DLD1 (cell line): ENCODE measurements around the gene IRF9.

Source experiments
- in situ Hi-C: cut with HindIII; loops from 2 replicates; pipeline ENCODE4 v1.10.0; 2017; ENCODE audit warnings: low sequenced_read_pairs

IRF9 gene

DNA sequence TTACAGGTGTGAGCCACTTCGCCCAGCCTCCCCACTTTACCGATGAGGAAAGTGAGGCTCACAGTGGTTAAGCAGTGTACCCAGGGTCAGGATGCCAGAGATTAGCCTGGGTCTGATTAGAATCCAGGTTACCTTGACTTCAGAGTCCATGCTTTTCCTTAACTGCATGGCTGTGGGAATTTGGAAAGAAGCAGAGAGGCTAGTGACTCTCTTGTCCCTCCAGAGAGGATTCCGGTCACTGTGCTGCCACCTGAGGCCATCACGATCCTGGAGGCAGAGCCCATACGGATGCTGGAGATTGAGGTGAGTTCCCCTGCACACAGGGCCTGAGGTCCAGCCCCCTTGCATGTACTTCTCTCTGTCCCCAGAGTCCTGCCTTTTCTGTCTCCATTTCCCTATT lies 15.5 kb downstream of the IRF9 start:
- in situ Hi-C loops = no loop called here

DNA sequence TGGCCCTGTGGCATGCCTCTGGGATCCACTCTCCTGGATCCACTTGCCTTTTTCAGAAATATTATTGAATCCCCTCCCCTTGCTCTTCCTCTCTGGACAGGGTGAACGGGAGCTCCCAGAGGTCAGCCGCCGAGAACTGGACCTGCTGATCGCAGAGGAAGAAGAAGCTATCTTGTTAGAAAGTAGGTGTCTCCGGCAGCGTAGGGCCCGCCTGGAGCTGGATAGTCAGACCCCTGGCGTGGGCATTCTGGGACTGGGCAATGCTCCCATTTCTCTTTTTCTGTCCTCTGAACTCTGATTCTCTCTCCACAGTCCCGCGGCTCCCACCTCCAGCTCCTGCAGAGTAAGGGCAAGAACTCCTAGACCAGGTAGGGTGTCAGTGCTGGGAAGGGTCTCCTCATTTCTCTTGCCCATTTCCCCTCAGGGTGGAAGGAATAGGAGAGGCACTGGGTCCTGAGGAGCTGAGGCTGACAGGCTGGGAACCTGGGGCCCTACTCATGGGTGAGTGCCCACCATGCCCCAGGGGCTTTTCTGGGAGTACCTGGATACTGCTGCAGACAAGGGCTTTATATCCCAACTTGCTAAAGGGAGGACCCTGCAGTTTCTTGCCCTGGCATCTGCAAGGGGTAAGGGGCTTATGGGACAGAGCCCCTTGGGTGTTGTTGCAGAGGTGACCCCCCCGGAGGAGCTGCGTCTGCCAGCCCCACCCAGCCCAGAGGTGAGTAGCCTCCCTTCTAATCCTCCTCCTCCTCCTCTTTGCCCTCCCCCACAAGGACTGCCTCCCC lies 16.2 kb downstream of the IRF9 start:
- in situ Hi-C loops = no loop called here

GRCh38 chr14:24177891-24178290 lies 16.8 kb downstream of the IRF9 start:
- in situ Hi-C loops = no loop called here

GRCh38 chr14:24178399-24179178 lies 17.5 kb downstream of the IRF9 start:
- in situ Hi-C loops = no loop called here

- in situ Hi-C loops = no loop called here
Measured at GRCh38 chr14:24179294-24179960, 18.4 kb downstream of the IRF9 start.

- in situ Hi-C loops = no loop called here
Measured at GRCh38 chr14:24179961-24180796, 19.1 kb downstream of the IRF9 start.

- in situ Hi-C loops = no loop called here
Measured at GRCh38 chr14:24181371-24182077, 20.5 kb downstream of the IRF9 start.

DNA sequence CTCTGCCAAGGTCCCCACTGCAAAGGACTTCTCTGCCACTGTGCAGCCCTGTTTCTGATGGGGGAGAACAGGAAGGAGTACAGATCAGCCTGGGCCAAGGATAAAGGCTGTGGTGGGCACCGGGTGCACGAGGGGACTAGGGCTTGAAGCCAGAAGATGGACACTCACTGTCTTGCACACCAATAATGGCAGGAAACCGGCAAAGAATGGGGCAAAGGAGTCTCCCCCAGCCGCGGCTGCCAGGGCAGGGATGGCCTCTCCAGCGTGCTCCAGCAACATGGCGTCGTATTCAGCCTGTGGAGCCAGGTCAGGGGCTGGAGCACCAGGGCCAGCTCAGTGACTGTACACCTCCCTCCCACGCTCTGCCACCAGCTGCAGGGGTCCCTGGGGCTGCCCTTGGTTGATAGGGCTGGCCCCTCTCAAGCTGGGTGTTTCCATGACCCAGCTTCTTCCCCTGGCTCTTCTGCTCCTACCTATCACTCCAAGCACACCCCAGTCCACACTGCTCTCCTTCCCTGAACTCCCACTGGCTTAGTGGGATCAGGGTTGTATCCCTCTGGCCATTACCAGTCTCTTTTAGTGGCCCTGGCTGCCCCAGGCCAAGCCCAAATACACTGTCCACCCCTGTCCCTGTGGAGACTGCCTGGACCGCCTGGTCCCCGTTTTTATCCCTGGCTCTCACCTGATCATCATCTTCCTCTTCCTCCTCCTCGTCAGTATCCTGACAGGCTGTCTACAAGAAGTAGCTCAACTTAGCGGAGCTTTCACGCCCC lies 21.2 kb downstream of the IRF9 start:
- in situ Hi-C loops = no loop called here

DNA sequence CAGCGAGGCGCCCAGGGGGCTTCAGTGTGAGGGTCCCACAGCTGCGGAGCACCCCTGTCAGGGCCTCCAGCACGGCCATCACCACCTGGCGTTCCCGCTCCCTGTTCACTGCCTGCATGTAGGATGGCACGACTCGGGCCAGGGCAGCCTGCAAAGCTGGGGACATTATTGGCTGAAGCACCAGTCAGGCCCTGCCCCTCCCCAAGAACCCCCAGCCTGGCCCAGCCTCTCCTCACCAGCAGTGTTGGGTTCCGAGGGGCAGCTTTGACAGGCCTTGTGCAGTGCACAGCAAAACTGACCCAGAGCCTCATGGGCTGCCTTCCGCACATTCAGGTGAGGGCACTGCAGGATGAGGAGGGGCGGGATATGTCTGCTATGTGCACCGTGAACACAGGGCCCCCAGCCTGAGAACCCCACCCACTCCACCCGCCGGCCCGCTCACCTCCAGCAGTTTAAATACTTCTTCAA lies 22.0 kb downstream of the IRF9 start:
- in situ Hi-C loops = no loop called here

DNA sequence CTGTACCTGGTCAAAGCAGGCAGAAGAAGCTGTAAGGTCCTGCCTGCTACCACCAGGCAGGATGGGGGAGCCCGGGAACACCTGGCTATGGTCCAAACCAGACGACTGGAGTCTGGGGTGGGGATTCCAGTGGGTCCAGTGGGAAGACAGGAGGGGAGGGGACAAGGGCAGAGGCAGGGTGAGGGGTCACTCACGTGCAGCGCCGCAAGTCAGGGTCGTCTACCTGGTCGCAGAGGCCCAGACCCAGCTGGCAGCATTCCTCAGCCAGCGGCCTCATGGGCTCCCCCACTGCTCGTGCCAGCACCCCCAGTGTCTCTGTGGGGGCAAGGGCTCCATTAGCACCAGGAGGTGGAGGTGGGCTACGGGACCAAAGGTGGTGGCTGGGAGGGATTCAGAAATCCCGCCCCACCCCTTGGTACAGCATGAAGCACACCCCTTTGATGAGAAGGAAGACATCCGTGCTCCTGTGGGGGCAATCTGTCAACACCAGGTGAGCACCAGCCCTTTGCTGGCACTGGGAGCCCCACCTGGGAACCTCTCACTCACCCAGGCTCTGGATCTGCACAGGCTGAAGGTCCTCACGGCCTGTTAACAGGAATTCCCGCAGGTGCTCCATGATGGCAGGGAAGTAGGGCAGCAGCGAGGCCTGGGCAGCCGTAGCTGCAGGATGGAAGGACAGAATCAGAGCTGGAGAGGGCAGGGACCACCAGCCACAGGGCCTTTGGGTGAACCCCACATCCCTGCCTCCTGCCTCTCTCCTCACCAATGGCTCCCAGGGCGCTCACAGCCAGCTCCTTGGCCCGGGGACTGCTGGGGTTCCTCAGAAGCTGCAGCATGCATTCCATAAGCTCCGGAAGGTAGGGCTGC lies 23.3 kb downstream of the IRF9 start:
- in situ Hi-C loops = no loop called here

DNA sequence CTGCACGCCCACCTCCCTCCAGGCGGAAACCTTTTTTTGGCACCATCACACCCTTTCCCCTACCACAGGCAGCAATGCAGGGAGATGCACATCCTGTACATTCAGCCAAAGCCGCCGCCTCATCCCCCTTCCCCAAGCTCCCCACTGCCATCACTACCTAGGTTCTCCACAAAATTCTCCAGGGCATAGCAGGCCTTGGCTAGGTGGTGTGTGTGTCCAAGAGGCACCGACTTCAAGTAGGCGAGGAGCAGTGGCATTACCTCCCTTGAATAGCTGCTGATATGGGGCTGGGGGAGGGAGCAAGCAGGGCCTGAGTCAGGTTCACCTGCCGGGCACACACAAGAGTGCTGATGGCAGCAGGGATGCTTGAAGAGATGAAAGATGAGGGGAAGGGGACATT lies 24.0 kb downstream of the IRF9 start:
- in situ Hi-C loops = no loop called here

GRCh38 chr14:24185741-24186140 lies 24.7 kb downstream of the IRF9 start:
- in situ Hi-C loops = no loop called here

DNA sequence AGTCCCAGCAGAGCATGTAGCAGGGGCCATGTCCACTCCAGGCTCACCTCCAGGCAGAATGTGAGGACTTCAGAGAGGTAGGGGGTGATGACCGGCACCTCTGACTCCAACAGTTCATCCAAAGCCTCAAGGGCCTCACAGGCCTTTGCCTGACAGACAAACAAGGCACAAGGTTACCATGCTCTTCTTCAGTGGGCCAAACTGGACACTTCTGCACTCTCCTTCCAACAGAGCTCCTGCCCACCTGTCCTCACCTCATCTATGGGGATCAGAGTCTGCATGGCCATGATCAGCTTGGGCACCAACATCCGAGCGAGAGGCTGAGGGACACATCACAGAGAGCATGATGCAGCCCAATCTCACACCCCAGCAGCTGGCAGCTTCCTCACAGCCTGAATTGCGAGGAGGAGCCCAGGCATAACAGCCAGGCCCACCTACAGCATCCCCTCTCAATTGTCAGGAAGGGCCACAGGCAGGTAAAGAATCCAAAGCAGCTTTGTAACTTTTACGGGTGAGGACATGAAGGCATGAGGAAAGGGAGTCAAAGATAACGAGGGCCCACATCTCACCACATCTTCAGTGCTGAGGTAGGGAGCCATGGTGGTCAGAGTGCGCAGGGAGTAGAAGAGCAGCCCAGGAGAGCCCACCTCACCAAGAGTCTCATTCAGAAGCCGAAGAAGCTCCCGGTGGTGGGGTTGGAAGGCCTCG lies 25.9 kb downstream of the IRF9 start:
- in situ Hi-C loops = no loop called here

GRCh38 chr14:24187539-24187915 lies 26.5 kb downstream of the IRF9 start:
- in situ Hi-C loops = no loop called here

- in situ Hi-C loops = no loop called here
Measured at GRCh38 chr14:24188251-24189058, 27.4 kb downstream of the IRF9 start, which contains the start of gene IPO4. Gene IPO4, minus strand, starts transcription at chr14:24188816. Its CDS starts 29 bp downstream, at chr14:24188787.

DNA sequence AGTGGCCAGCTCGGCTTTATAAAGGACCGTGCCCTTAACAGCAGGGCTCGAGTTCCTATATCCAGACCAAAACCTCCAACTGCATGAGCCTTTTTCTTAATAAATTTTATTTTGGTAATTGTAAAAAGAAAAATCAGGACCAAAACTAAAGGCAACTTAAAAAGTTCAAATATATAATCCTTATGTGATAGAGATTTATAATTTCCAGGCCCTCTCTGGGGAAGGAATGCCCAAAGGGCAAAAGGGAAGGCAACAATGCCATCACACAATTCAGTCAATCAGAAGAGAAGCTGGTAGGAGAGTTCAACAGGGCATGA lies 28.0 kb downstream of the IRF9 start:
- in situ Hi-C loops = no loop called here

DNA sequence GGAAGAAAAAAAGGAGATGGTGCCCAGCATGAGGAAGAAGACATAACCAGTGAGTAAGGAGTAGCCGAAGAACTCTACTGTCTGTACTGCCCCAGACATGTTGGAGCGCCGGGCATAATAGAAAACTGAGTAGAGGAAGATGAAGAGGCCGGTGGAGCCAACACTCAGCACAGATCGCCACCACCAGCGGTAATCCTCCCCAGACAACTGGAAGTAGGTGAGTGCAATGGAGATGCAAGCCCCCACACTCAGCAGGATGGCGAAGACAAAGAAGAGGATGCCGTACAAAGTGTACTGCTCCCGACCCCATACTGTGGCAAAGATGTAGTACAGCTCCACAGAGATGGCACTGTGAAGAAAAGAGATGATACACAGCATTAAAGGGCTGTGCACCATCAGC lies 28.4 kb downstream of the IRF9 start:
- in situ Hi-C loops = no loop called here
